OCI-LY7 (cell line): ENCODE measurements around the gene SLX4IP. TPM values are rescaled to one million over a fixed set of nuclear protein-coding genes. Genes with fewer than 3 reads are reported as not detected.

Source experiments
- BruUV-seq: library from RNA; stranded (reverse); fragments of 400-500 nt; replicated peaks from 2 replicates; lab custom pipeline; 2021; lab: Mats Ljungman, UMichigan
- CTCF ChIA-PET: fragments of 300-600 bp; sonication (Branson Sonifier 250); formaldehyde crosslinking; loops from one replicate; lab custom pipeline; 2022; ENCODE audit warnings: antibody characterized with exemption; ENCODE audit not compliant: unreplicated experiment; lab: Charles Lee
- POLR2A ChIA-PET: fragments of 300-600 bp; sonication (Branson Sonifier 250); formaldehyde crosslinking; loops from one replicate; lab custom pipeline; 2022; ENCODE audit warnings: antibody characterized with exemption; lab: Charles Lee
- DNase-seq: peaks from one replicate; pipeline ENCODE4 v3.0.0-alpha.2; 2015; ENCODE audit warnings: low spot score
- H2AFZ ChIP-seq: fragments of 200-600 bp; sonication (generic), shearing (Covaris generic); 2 replicates; pipeline ENCODE4 v1.6.1; 2014; ENCODE audit warnings: mild to moderate bottlenecking, antibody characterized with exemption, low read length, moderate library complexity
- H3K27ac ChIP-seq: fragments of 200-600 bp; sonication (generic); 2 replicates; pipeline ENCODE4 v1.5.1; 2014; ENCODE audit warnings: mixed run types, low read depth, mild to moderate bottlenecking, moderate library complexity, low read length, inconsistent platforms; ENCODE audit not compliant: poor library complexity, severe bottlenecking
- H3K36me3 ChIP-seq: fragments of 200-600 bp; sonication (generic); 2 replicates; pipeline ENCODE4 v1.6.1; 2014; ENCODE audit warnings: mild to moderate bottlenecking, antibody characterized with exemption, low read length, moderate library complexity, mixed read lengths; ENCODE audit not compliant: insufficient read depth
- H3K4me1 ChIP-seq: fragments of 200-600 bp; sonication (generic); 2 replicates; pipeline ENCODE4 v1.5.1; 2014; ENCODE audit warnings: mild to moderate bottlenecking, low read length; ENCODE audit not compliant: insufficient read depth, poor library complexity, severe bottlenecking
- H3K4me2 ChIP-seq: fragments of 200-600 bp; sonication (generic); 2 replicates; pipeline ENCODE4 v1.6.1; 2014; ENCODE audit warnings: mild to moderate bottlenecking, low read length
- H3K4me3 ChIP-seq: fragments of 200-600 bp; sonication (generic); 2 replicates; pipeline ENCODE4 v1.5.1; 2014; ENCODE audit warnings: mild to moderate bottlenecking, low read depth, low read length; ENCODE audit not compliant: poor library complexity, severe bottlenecking
- H3K79me2 ChIP-seq: fragments of 200-600 bp; sonication (generic); 2 replicates; pipeline ENCODE4 v1.6.1; 2016; ENCODE audit warnings: low read depth, mild to moderate bottlenecking, low read length, moderate library complexity, mixed read lengths; ENCODE audit not compliant: insufficient read depth
- H3K9me2 ChIP-seq: fragments of 200-600 bp; sonication (generic); 2 replicates; pipeline ENCODE4 v1.6.1; 2016; ENCODE audit warnings: mild to moderate bottlenecking, low read length, mixed read lengths; ENCODE audit not compliant: insufficient read depth
- H3K9me3 ChIP-seq: fragments of 200-600 bp; sonication (generic); 2 replicates; pipeline ENCODE4 v1.6.1; 2014; ENCODE audit warnings: mild to moderate bottlenecking, mixed run types, low read length, mixed read lengths
- H4K20me1 ChIP-seq: fragments of 200-600 bp; sonication (generic); 2 replicates; pipeline ENCODE4 v1.6.1; 2014; ENCODE audit warnings: mild to moderate bottlenecking, antibody characterized with exemption, low read length, moderate library complexity, mixed read lengths; ENCODE audit not compliant: insufficient read depth
- EZH2phosphoT487 ChIP-seq: fragments of 200-600 bp; sonication (generic); IDR thresholded peaks from 2 replicates; pipeline ENCODE4 v1.6.1; 2018; ENCODE audit warnings: low read depth, borderline replicate concordance, mild to moderate bottlenecking, mixed run types, antibody characterized with exemption, low read length, moderate library complexity, mixed read lengths
- intact Hi-C: fragments of 100-400 bp; cut with micrococcal nuclease; formaldehyde crosslinking; loops from one replicate; pipeline ENCODE4 v1.10.0; 2022; ENCODE audit not compliant: unreplicated experiment
- total RNA-seq, 2 experiments: library from RNA; depleted of rRNA in 1 of 2; stranded (reverse); fragments of >200 nt in 1 of 2; shearing (Covaris generic) in 1 of 2; gene quantifications; 2 replicates each; pipeline ENCODE4 v1.2.3, GENCODE V29; 2014 to 2022
- TF ChIP-seq, protein P1 (sequence below): fragments of 200-600 bp; sonication (generic); conservative IDR thresholded peaks from 2 replicates; pipeline ENCODE4 v1.5.1; 2014; ENCODE audit warnings: mild to moderate bottlenecking, antibody characterized with exemption, low read length, moderate library complexity, mixed read lengths

The SLX4IP gene
- total RNA-seq, 2 experiments from 2014 or later: 4.1 to 9.2 TPM

DNA sequence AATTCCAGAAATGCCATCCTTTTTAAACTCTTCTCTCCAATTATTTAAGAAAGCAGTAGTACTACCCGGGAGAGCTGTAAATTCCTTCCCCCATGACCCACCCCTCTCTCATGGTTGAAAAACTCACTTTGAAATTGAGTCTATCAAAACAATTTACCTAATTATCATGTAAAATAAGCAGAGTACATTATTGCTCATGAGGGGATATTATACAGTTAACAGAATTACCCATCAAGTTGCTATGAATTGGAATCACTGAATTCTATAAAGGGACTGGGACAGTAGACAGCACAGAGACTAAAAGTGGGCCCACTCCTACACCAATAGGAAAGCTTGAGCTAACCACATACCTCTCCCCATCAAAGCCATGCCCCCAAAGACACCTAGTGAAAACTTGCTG, 222.3 kb downstream of the SLX4IP start:
- DNase-seq: no peak
- no peak overlapping the region for H3K4me2 ChIP-seq
- no peak overlapping the region for H3K4me3 ChIP-seq
- no TSS peak for BruUV-seq
- no peaks in the 10 kb centered on the region for H3K9me3 ChIP-seq
- intact Hi-C loops: no loop called here
- no peak overlapping the region for H3K27ac ChIP-seq
- ChIA-PET POLR2A (interaction anchor here (0.6 kb wide), 3 partner anchors 44 to 180 kb away, joined by 4 to 6 read pairs (median 5); no protein-coding TSS in a partner anchor), CTCF (no interaction called here)
- H3K79me2 ChIP-seq: no peaks in the 10 kb centered on the region
- H4K20me1 ChIP-seq: no peaks in the 10 kb centered on the region
- no peaks in the 10 kb centered on the region for H3K36me3 ChIP-seq
- TF ChIP-seq, protein P1, sequence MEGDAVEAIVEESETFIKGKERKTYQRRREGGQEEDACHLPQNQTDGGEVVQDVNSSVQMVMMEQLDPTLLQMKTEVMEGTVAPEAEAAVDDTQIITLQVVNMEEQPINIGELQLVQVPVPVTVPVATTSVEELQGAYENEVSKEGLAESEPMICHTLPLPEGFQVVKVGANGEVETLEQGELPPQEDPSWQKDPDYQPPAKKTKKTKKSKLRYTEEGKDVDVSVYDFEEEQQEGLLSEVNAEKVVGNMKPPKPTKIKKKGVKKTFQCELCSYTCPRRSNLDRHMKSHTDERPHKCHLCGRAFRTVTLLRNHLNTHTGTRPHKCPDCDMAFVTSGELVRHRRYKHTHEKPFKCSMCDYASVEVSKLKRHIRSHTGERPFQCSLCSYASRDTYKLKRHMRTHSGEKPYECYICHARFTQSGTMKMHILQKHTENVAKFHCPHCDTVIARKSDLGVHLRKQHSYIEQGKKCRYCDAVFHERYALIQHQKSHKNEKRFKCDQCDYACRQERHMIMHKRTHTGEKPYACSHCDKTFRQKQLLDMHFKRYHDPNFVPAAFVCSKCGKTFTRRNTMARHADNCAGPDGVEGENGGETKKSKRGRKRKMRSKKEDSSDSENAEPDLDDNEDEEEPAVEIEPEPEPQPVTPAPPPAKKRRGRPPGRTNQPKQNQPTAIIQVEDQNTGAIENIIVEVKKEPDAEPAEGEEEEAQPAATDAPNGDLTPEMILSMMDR: no peak
- TF ChIP-seq EZH2phosphoT487: no peak
- H2AFZ ChIP-seq: no peak overlapping the region
- no peaks in the 10 kb centered on the region for H3K4me1 ChIP-seq
- no peaks in the 10 kb centered on the region for H3K9me2 ChIP-seq

DNA sequence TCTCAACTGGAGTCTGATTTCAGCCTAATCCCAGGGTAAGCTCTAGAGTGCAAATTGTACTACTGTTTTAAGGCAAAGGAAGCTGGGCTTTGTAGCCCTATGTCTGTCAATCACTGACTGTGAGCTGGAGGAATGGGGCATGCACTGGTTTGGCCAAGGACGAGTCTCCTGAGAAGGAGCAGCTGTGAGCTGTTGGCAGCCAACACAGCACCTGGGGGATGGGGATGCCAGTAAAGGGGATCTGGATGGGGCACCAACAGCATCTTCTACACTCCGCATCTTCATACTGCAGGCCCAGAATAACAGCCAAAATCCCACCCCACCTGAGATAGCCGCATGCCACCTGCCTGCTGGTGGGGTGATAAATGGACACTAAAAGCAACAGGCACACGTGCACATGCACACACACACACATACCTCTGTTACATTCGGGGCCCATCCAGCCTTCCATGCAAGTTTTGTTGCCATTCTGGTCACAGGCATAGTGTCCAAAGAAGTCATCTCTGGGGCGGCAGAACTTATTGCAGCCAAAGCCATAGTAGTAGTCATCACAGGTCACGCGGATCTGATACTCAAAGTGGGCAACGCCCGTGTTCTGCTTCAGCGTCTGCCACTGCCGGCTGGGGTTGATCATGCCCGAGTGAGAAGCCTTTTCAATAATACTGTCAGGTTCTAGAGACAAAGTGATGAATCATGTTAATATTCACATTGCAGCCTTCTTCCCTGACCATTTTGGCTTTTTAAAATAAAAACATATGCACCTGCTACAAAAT, 223.1 kb downstream of the SLX4IP start:
- no peaks in the 10 kb centered on the region for H3K4me1 ChIP-seq
- TF ChIP-seq EZH2phosphoT487: no peak
- TF ChIP-seq, protein P1: no peak
- H4K20me1 ChIP-seq: no peaks in the 10 kb centered on the region
- H3K9me2 ChIP-seq: no peaks in the 10 kb centered on the region
- POLR2A ChIA-PET: no interaction called here
- intact Hi-C loops: no loop called here
- H3K9me3 ChIP-seq: no peaks in the 10 kb centered on the region
- H3K79me2 ChIP-seq: no peaks in the 10 kb centered on the region
- no peak overlapping the region for H3K27ac ChIP-seq
- H2AFZ ChIP-seq: no peak overlapping the region
- H3K4me3 ChIP-seq: no peak overlapping the region
- H3K36me3 ChIP-seq: no peaks in the 10 kb centered on the region
- no TSS peak for BruUV-seq
- no peak for DNase-seq
- CTCF ChIA-PET: no interaction called here
- H3K4me2 ChIP-seq: no peak overlapping the region
